ENCODE data around the gene RAPGEF6.

GRCh38 chr5:131496400-131496713 is 138.7 kb downstream of the RAPGEF6 start:
- TF ChIP-seq, protein P1, sequence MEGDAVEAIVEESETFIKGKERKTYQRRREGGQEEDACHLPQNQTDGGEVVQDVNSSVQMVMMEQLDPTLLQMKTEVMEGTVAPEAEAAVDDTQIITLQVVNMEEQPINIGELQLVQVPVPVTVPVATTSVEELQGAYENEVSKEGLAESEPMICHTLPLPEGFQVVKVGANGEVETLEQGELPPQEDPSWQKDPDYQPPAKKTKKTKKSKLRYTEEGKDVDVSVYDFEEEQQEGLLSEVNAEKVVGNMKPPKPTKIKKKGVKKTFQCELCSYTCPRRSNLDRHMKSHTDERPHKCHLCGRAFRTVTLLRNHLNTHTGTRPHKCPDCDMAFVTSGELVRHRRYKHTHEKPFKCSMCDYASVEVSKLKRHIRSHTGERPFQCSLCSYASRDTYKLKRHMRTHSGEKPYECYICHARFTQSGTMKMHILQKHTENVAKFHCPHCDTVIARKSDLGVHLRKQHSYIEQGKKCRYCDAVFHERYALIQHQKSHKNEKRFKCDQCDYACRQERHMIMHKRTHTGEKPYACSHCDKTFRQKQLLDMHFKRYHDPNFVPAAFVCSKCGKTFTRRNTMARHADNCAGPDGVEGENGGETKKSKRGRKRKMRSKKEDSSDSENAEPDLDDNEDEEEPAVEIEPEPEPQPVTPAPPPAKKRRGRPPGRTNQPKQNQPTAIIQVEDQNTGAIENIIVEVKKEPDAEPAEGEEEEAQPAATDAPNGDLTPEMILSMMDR (IDR thresholded peaks at IDR 0.05 in 4 of 5, conservative IDR thresholded peaks at IDR 0.05 in 1 of 5) = no peak
- TF ChIP-seq POLR2A (IDR thresholded peaks at IDR 0.05) = no peak
